Measurements from ENCODE around the gene MICA. TPM values are rescaled to one million over a fixed set of nuclear protein-coding genes. Genes with fewer than 3 reads are reported as not detected.

Gene MICA
- total RNA-seq, 1 donor from 2014 or later = 9.9 TPM

- peak; percentile 64 for DNase-seq
- intact Hi-C loops (cut with micrococcal nuclease) = no loop called here
- no peaks in the 10 kb centered on the region for H3K9me3 ChIP-seq (replicated peaks)
- peak within 1 kb of the TSS; percentile 69 for H3K27ac ChIP-seq (replicated peaks)
- H3K4me1 ChIP-seq = peaks cover 20% of the 10 kb centered on the region
- H3K27me3 ChIP-seq (ENCODE audit: low read depth) = peaks cover 13% of the 10 kb centered on the region
- H3K36me3 ChIP-seq = peaks cover 19% of the 10 kb centered on the region
- no peak for TF ChIP-seq CTCF (IDR thresholded peaks at IDR 0.05; ENCODE audit: borderline replicate concordance)
- H3K4me3 ChIP-seq = peak within 1 kb of the TSS; percentile 73
These were observed 46.4 kb upstream of the MICA start, which contains the start of gene HLA-B for GRCh38 chr6:31356946-31357466. TSS of gene HLA-B (minus strand) at chr6:31357179. CDS start at chr6:31357158, 21 bp downstream.

GRCh38 chr6:31357886-31358285 is 45.5 kb upstream of the MICA start:
- intact Hi-C loops (cut with micrococcal nuclease) = no loop called here
- no peak for DNase-seq
- Histone ChIP-seq H3K27ac (replicated peaks) (peak overlapping the region; percentile 50), H3K36me3 (peaks cover 19% of the 10 kb centered on the region), H3K4me1 (peaks cover 20% of the 10 kb centered on the region), H3K9me3 (replicated peaks) (no peaks in the 10 kb centered on the region), H3K27me3 (ENCODE audit: low read depth) (peaks cover 21% of the 10 kb centered on the region), H3K4me3 (peak overlapping the region; percentile 50)
- TF ChIP-seq CTCF (IDR thresholded peaks at IDR 0.05; ENCODE audit: borderline replicate concordance) = no peak

- TF ChIP-seq CTCF (IDR thresholded peaks at IDR 0.05; ENCODE audit: borderline replicate concordance) = no peak
- no peaks in the 10 kb centered on the region for H3K9me3 ChIP-seq (replicated peaks)
- intact Hi-C loops (cut with micrococcal nuclease) = no loop called here
- no peak overlapping the region for H3K4me3 ChIP-seq
- H3K27me3 ChIP-seq (ENCODE audit: low read depth) = peaks cover 23% of the 10 kb centered on the region
- peaks cover 20% of the 10 kb centered on the region for H3K4me1 ChIP-seq
- H3K27ac ChIP-seq (replicated peaks) = no peak overlapping the region
- peaks cover 19% of the 10 kb centered on the region for H3K36me3 ChIP-seq
- no peak for DNase-seq
These were observed 45.1 kb upstream of the MICA start for GRCh38 chr6:31358302-31358701.

GRCh38 chr6:31359581-31359980 is 43.8 kb upstream of the MICA start:
- DNase-seq = no peak
- H3K4me3 ChIP-seq = no peak overlapping the region
- intact Hi-C loops (cut with micrococcal nuclease) = no loop called here
- H3K4me1 ChIP-seq = peaks cover 13% of the 10 kb centered on the region
- peaks cover 23% of the 10 kb centered on the region for H3K27me3 ChIP-seq (ENCODE audit: low read depth)
- TF ChIP-seq CTCF (IDR thresholded peaks at IDR 0.05; ENCODE audit: borderline replicate concordance) = no peak
- H3K9me3 ChIP-seq (replicated peaks) = no peaks in the 10 kb centered on the region
- H3K36me3 ChIP-seq = peaks cover 13% of the 10 kb centered on the region
- no peak overlapping the region for H3K27ac ChIP-seq (replicated peaks)

- H3K36me3 ChIP-seq = no peaks in the 10 kb centered on the region
- no peak for TF ChIP-seq CTCF (IDR thresholded peaks at IDR 0.05; ENCODE audit: borderline replicate concordance)
- H3K4me1 ChIP-seq = peaks cover 3% of the 10 kb centered on the region
- DNase-seq = no peak
- intact Hi-C loops (cut with micrococcal nuclease) = no loop called here
- H3K27me3 ChIP-seq (ENCODE audit: low read depth) = peaks cover 35% of the 10 kb centered on the region
- H3K9me3 ChIP-seq (replicated peaks) = no peaks in the 10 kb centered on the region
- no peak overlapping the region for H3K4me3 ChIP-seq
- H3K27ac ChIP-seq (replicated peaks) = no peak overlapping the region
These were observed 40.6 kb upstream of the MICA start for GRCh38 chr6:31362751-31363150.
